Fibroblast of skin of back (primary cell): ENCODE data around the gene PLCB1.
A peak's percentile ranks its signal among the peaks of the same experiment; 100 is the strongest.
"Not testable (repeated sequence)": the region's sequence is repeated elsewhere in the genome, so short reads cannot be mapped to it uniquely, and the experiment has no call there.

Experiments
- DNase-seq: peaks from one replicate; pipeline ENCODE4 v3.0.0-alpha.2; 2013

Gene PLCB1

DNA sequence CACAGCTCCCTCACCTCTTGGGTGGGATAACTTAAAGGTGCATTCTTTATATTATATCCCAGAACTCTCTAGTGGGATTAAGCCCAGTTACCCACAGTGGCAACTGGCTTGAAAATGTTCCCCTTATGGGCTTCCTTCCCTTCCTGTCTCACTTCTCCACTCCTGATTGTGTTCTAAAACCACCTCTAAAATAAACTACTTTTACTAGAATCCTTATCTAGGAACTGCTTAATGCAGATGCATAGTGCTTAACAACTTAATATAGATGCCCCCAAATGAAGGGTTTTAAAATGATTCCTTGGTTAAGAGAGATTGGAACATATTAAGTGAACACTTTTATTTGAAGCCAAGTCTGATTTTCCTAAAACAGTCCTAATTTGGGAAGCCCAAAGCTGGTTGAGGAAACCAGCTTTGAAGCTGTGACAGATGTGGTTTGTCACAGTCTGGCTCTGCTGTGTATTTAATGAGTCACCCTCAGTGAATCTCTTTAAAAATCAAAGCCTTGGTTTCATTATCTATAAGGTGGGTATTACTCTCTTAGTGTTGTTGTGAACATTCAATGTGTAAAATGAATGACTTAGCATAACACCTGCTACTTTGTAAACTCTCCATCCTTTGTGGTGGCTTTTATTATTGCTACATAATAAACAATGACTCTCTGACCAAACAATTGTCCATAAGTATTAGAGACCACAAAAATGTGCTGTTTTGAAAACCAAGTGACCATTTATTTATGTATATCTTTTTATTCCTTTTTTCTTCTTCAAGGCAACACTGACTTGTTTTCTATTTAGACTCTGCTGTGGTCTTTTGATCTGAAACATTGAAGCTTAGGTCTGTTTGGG, 24.4 kb downstream of the PLCB1 start:
- peak; percentile 77 for DNase-seq

DNA sequence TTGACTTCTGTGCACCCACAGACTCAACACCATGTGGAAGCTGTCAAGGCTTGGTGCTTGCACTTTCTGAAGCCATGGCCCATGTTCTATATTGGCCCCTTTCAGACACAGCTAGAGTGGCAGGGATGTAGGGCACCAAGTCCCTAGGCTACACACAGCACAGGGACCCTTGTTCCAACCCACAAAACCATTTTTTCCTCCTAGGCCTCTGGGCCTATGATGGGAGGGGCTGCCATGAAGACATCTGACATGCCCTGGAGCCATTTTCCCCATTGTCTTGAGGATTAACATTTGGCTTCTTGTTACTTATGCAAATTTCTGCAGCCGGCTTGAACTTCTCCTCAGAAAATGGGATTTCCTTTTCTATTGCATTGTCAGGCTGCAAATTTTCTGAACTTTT, 27.2 kb downstream of the PLCB1 start:
- DNase-seq = not testable (repeated sequence)

DNA sequence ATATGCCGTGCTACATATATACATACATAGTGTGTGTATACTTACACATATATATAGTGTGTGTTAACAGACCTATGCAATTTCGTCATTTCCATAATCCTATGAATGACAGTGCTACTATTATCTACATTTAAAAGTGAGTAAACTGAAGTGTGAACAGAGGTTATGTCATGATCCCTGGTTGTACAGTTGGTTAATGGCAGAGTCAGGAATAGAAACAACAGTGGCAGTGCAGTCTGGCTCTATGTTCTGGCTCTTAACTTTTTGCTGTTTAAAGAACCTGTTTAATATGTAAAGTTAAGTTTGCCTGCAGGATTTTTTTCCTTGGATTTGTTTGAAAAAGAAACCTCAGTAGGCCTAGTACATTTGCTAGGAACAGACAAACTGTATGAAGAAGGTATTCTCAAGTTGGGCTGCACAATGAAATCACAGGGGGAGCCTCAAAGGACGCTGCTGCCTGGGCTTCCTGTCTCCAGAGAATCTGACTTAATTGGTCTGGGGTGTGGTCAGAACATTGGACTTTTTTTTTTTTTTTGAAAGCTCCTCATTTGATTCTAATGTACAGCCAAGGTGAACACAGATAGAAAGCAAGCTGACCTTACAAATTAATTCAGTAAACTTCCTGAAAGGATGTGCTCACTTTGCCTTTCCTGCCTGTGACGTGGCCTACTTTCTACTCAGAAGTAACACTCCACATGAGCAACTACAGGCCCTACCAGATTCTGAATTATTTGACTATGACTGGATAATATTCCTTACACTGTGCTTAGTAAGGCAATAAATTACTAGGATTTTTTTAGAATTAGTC, 29.4 kb downstream of the PLCB1 start:
- peak; percentile 62 for DNase-seq

DNA sequence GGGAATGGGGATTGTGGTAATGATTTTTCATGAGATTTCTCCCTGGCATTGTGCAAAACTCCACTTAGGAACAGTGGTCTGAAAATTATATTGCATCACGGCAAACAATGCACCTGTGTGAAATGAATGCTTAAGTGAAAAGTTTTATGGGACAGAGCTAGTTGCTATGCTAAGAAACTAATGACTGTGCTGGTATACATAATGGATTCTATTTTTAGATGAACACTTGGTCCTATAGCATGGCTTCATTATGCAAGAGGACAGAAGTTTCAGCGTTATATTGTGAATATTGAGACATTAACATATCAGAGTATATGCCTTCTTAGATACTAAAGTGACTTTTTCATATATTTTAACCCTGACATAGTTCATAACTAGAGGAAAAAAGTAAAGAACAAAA, 30.5 kb downstream of the PLCB1 start:
- DNase-seq = no peak

DNA sequence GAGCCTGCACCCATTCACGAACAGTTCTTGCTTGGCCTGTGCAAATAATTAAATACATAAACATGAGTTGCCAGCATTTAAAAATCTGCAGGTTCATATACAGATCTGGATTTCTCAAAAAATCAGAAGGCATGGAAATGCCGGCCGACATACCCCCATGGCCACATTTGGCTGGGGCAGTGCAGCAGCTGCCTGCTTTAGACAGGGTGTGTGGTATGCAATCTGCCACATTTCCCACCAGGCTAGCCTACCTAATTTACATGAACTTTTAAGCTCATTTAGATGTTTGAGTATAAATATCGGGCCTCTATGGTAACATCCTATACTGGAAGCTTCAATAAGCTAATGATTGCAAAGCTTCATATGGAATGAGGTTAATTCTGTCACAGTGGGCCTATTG, 31.5 kb downstream of the PLCB1 start:
- DNase-seq = no peak

DNA sequence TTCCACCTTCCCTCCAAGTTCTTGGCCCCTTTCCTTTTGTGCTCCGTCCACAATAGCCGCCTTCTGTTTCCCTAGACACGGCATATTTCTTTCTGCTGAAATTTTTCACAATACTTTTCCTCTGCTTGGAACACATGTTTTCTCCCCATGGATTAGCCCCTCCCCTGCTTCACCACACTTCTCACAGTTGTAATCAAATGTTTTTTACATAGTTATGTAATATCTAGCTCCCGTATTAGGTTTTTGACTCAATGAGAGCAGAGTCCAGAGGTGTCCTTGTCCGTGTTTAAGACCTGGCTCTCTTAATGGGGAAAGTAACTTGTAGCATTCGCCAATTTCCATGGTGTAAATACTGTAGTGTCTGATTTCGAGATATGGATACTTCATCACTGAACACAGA, 34.7 kb downstream of the PLCB1 start:
- DNase-seq = no peak

DNA sequence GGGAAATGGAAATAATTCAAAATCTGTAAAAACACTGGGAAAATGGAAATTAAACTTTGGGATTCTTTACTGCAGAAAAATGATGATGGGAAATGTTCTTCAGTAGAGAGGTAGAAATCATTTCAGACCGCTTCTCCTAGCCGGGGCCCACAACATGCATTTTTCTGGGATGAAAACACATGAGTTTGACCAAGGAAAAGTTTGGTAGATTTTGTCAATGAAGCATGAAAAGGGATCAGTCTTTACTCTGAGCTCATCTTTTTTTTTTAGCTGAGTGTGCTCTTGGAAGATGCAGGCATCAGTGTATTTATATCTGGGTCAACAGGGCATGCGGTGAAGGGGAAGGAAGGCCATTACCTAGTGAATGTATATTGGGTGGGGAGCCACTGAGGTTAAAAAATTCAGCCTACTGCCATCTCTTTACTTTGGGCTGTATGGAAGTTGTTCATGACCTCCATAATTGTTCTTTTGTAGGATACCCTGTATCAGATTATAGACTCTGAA, 36.8 kb downstream of the PLCB1 start:
- no peak for DNase-seq

DNA sequence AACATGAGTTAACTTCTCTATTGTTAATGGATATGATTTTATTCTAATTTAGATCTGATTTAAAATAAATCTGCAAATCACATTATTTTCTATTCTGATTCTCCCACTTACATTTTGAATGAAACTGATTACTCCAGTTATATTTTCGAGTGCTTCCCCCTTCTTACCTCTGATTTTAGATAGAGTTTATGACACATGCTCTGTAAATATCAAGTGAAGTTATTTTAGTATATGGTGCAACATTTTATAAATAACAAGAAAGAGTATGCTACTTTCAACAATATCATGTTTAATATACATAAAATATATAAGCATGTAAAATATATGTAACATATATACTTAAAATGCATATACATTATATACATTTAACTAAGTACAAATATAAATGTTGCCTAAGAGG, 38.9 kb downstream of the PLCB1 start:
- no peak for DNase-seq

DNA sequence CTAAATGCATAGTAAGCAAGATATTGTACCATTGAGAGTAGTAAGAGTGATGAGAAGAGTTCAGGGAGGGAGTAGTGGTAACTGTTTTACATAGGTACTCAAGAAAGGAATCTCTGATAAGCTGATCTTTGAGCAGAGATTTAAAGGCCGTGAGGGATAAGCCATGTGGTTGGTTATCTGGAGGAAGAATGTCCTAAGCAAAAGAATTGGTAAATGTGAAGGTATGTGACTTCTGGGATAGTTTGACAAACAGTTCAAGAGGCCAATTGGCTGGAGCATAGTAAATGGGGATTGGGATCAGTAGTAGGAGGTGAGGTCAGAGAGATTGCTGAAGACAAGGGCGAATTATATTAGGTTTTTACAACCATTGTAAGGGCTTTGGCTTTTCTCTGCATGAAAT, 40.1 kb downstream of the PLCB1 start:
- DNase-seq = no peak

DNA sequence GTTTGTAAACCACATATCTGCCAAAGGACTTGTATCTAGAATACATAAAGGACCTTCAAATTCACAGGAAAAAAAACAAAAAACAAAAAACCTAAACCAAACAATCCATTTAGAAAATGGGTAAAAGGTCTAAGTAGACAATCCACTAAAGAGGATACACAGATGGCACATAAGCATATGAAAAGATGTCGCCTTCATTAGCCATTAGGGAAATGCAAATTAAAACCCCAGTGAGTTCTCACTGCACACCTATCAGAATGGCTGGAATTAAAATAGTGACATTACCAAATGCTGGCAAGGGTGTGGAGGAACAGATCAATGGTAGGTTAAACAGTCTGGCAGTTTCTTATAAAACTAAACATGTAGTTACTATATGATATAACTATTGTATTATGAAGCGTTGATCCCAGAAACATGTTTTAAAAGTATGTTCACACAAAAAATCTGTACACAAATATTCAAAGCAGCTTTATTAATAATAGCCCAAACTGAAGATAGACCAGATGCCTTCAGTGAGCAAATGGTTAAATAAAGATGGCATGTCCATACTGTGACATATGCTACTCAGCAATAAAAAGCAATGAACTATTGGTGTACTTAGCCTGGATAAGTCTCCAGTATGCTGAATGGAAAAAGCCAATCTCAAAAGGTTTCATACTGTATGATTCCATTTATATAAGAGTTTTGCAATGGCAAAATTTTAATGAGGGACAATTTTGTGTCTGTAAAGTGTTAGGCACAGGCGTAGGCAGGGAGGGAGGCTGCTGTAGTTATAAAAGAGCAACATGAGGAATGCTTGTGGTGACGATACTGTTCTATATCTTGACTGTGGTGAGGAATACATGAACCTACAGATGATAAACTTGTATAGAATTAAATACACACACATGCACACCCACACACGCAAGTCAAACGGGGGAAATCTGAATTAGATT, 43.9 kb downstream of the PLCB1 start:
- DNase-seq = no peak

DNA sequence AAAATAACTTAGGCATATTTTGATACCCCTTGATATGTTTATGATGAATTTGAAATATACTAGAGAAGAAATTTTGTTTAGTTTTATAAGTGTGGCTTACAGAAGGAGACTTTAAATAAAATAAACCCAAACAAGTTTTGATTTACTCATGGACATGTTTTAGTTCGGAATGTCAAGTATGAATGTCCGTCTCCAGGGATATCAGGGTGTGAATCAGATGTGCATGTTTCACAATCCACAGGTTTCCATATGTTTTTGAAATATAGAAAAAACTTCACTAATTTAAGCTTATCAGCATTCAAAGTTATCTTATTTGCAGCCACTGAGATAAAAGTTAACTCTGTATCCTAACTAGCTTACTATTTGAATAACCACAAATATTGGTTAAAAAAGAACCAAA, 51.5 kb downstream of the PLCB1 start:
- DNase-seq = peak; percentile 60

DNA sequence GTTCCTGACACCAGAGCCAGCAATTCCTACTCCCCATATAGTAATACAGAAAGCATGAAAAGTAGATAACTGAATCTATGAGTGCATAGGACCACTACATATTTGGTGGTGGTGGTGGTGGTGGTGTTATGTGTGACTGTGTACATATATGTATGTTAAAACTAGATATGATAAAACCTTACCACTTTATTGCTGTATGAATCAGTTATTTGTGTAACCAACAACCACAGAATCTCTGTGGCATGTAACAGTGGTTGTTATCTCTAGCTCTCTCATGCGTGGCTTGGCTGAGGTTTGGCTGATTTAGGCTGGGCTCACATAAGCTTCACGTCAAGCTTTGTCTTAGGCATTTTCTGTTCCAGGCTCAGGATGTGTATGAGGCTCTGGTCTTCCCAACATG, 55.7 kb downstream of the PLCB1 start:
- DNase-seq = peak; percentile 38

DNA sequence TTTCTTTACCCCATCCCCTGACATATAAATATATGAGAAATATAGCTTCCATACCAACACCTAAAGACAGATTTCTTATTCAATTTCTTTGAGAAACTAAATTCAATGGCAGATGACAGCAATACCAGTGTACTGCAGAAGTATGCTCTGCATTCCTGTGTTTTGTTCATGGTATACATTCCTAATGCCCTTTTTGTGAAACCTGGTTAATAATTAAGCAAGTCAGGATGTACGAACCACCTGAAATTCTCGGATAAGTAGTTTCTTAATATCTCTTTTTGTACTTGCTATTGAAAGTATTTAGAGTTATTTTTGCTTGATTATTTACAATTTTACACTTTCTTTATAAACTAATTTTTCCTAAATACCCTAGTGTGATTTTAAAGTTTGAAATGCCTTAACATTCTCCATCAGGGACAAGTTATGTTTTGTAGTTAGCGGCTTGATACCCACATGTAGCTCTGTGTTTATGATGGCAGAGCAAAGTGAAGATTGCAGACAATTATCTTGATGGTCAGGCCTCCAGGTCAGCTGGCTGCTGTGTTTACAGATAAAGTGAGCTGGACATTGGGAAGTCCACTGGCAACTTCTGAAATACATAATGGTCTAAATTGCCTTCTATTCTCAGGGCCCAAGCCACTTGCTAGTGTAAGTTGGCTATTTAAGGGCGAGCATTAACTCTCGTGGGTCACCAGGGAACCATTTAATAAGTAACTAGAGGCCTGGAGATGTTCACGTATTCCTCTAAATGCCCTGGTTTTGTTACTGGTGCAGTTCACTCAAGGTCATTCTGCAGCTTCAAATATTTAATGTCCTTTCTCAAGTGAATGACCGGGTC, 58.2 kb downstream of the PLCB1 start:
- no peak for DNase-seq

DNA sequence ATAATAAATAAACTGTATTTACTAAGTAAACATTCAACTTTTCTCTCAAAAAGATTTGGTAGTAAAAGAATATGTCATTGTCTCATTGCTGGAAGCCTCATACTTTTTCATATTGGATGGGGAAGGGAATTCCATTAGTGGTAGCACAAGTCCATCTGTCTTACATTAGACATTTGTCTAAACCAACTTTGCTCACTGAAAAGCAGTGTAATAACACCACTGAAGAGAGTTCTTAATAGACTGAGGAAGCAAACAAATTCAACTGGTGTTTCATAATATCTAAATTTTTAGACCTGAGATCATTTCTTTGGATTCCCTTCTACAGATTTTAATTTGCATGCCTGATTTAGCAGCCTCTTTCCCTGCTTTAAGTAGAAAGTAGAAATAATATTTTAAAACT, 62.7 kb downstream of the PLCB1 start:
- peak; percentile 32 for DNase-seq

DNA sequence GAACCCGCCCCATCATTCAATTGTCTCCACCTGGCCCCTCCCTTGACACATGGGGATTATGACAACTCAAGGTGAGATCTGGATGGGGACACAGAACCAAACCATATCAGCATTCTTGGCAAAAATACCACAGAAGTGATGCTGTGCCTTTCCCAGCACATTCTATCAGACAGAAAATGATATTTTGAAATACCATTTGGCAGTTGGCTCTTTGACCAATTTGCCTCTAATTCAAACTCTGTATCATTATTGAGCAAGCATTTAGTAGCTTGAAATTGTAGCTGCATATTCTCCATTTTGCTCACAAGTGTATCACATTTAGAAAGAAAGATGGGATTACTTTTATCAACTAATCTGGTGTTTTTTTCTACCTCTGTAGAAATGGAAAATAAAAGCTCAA, 64.0 kb downstream of the PLCB1 start:
- DNase-seq = no peak

DNA sequence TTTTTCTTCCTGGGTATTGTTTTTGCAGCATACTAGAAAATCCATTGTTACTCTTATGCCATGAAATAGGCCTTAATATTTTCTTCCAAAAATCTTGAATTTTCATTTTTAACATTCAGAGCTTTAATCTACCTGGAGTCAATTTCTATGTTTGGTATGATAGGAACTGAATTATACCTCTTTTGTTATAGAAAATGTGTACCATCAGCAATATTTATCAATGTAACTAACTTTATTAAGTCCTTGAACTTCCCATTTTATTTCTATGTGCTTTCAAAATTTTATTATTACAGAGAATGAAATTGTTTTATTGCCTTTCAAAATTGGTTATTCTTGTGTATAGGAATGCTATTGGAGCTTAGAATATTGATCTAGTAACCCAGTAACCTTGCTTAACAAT, 68.2 kb downstream of the PLCB1 start:
- no peak for DNase-seq

DNA sequence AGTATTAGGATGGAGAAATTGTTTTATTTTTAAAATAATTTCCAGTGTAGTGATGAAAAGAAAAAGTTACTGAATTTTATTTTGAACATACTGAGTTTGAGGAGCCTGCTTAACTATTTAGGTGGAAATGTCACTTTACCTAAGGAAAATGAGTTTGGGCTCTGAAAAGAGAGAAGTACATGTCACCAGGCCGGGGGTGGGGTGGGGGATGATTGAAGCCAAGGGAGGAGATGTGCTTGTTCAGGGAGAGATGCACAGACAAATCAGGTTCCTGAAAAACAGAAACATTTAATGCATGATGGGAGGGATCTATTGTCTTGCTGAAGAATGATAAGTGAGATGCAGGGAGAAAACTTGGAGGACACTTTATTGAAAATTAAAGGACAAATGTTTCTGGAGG, 71.3 kb downstream of the PLCB1 start:
- no peak for DNase-seq

DNA sequence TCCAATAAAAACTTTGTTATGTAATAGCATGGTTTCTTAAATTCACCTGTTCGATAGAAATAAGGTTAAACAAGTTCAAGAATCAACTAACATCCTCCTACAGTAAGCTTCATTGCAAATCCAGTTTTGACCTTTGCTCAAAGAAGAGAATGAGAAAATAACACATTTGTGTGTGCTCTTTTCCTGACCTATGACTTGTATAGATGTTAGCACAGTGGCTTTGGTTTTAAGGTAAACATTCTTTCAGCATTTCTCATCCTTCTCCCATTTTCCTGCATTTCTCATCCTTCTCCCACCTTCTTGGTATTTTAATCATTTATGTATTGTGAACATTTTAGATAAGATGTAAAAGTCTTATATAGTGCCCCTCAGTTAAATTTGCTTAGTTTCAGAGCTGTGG, 73.9 kb downstream of the PLCB1 start:
- DNase-seq = peak; percentile 32

DNA sequence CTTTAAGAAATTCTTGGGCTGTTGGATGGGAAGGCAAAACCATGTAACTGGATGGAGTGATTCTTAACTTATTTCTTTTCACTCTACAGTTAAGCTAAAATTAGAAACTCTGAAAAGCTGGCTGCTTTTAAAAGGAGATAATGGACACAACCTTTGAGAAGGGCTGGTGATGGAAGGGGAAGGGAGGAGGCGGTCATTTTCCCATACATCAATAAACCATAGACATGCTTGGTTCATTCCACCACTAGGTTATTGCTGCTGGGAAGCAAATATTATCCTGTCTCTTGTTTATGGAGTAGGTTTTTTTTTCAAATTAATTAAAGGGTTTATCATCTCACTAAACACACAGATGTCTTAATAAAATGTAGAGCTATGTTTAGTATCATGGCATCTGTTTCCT, 76.2 kb downstream of the PLCB1 start:
- no peak for DNase-seq

DNA sequence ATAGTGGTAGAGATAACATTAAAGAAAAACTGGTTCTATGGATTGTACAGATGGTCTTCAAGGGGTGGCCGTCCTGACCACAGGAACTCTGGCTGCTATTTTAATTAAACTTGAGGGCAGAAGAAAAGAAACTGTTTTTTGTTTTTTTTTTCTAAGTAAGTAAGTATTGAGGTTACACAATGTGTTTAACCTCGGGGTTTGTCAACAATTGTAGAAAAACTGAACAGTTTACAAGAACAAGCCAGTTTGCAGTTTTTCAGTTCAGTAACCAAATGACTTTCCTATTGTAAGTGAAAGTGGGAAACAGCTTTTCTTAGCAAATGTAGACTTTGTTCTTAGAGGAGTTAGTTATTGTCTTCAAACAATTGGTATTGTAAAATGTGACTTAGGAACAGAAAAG, 77.0 kb downstream of the PLCB1 start:
- DNase-seq = peak; percentile 42

DNA sequence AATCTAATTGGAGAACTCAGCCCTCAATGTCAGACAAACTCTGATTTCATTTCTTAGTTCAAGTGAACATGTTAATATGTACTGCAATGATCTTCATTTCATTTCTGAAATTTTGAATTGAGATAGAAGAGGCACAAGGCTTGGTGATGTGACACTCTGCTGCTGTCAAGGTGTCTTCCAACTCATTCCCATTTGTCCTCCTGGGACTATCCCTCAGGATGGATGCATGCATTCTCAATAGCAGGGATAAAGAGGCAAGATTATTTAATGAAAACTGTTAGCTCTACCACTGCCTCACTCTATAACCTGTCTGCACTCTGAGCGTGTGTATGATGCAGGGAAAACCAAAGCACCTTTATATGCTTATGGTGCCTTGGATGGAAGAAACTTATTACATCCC, 78.7 kb downstream of the PLCB1 start:
- no peak for DNase-seq

DNA sequence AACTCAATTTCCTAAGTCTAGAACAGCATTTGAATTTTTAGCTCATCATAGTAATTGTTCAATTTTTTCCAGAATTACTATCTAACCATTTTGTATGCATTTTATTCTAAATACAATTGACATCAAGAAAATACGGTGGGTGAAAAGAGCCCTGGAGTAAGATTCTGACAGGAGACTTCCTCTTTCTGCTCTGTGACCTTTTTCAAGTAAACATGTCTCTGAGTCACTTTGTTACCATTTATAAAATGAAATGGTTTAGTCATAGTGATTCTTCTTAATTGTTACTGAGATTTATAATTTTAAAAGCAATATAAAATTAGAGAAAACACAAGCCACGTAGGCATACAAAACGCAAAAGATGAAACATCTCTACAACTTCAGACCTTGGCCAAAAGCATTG, 80.2 kb downstream of the PLCB1 start:
- peak; percentile 19 for DNase-seq
